Measurements from ENCODE around the gene RFLNA. TPM values are rescaled to one million over a fixed set of nuclear protein-coding genes. Genes with fewer than 3 reads are reported as not detected.

RFLNA gene
- total and polyA plus RNA-seq, 11 donors, result 0.06 to 0.63 (median 0.22) TPM; not detected in 5

DNA sequence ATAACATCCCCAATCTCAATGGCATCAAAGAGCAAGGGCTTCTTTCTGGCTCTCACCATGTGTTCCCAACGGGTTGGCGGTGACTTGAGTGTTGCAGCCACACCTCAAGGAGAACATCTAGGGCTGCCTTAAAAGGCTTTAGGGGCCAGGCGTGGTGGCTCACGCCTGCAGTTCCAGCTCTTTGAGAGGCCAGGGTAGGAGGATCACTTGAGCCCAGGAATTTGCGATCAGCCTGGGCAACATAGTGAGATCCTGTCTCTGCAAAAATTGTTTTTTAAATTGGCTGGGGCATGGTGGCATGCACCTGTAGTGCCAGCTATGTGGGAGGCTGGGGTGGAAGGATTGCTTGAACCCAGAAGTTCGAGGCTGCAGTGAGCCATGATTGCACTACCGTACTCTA is 14.9 kb downstream of the RFLNA start:
- no peak for TF ChIP-seq POLR2A (IDR thresholded peaks at IDR 0.05)
- TF ChIP-seq, protein P1, sequence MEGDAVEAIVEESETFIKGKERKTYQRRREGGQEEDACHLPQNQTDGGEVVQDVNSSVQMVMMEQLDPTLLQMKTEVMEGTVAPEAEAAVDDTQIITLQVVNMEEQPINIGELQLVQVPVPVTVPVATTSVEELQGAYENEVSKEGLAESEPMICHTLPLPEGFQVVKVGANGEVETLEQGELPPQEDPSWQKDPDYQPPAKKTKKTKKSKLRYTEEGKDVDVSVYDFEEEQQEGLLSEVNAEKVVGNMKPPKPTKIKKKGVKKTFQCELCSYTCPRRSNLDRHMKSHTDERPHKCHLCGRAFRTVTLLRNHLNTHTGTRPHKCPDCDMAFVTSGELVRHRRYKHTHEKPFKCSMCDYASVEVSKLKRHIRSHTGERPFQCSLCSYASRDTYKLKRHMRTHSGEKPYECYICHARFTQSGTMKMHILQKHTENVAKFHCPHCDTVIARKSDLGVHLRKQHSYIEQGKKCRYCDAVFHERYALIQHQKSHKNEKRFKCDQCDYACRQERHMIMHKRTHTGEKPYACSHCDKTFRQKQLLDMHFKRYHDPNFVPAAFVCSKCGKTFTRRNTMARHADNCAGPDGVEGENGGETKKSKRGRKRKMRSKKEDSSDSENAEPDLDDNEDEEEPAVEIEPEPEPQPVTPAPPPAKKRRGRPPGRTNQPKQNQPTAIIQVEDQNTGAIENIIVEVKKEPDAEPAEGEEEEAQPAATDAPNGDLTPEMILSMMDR (IDR thresholded peaks at IDR 0.05), result no peak
- DNase-seq (no peak), ATAC-seq (no peak)
- intact Hi-C loops (cut with DNase I), result loop anchor here in 2 of 10 donors (5.0 to 10.0 kb wide), 2 partner anchors 242 to 585 kb away; no protein-coding TSS in a partner anchor
- Histone ChIP-seq H3K4me1 (no peaks in the 10 kb centered on the region), H3K27ac (no peak overlapping the region), H3K9me3 (no peaks in the 10 kb centered on the region), H3K27me3 (no peaks in the 10 kb centered on the region), H3K36me3 (no peaks in the 10 kb centered on the region), H3K4me3 (no peak overlapping the region)
- 85 to 92% (median 89%) methylated on average over 7 of the region's 7 CpGs for WGBS, 4 donors

DNA sequence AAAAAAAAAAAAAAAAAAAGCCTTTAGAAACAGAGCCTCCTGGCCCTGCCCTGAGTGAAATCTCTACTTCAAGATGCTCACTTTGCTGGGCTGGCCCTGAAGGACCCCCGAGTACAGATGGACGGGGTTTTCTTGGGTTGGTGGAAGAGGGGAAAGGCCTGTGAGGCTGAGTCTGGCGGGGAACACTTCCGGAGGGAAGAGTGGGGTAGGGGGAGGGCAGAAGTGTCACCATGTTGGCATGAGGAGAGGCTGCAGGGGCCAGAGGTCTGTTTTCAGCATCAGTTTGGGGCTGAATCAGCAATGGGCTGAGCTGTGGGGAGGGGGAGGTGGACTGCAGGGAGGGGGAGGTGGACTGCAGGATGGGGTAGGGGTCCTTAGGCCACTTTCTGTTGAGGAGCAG is 15.3 kb downstream of the RFLNA start:
- no peak overlapping the region for H3K27ac ChIP-seq
- 73 to 85% (median 76%) methylated on average over 4 of the region's 4 CpGs for WGBS, 4 donors
- no peak for TF ChIP-seq POLR2A (IDR thresholded peaks at IDR 0.05)
- TF ChIP-seq, protein P1 (IDR thresholded peaks at IDR 0.05), result no peak
- intact Hi-C loops (cut with DNase I), result loop anchor here in 1 of 10 donors (10.0 kb wide), 1 partner anchor 585 kb away; no protein-coding TSS in a partner anchor
- H3K4me3 ChIP-seq, result no peak overlapping the region
- H3K4me1 ChIP-seq, result no peaks in the 10 kb centered on the region
- no peaks in the 10 kb centered on the region for H3K36me3 ChIP-seq
- DNase-seq, result no peak
- ATAC-seq, result no peak
- no peaks in the 10 kb centered on the region for H3K9me3 ChIP-seq
- H3K27me3 ChIP-seq, result no peaks in the 10 kb centered on the region

DNA sequence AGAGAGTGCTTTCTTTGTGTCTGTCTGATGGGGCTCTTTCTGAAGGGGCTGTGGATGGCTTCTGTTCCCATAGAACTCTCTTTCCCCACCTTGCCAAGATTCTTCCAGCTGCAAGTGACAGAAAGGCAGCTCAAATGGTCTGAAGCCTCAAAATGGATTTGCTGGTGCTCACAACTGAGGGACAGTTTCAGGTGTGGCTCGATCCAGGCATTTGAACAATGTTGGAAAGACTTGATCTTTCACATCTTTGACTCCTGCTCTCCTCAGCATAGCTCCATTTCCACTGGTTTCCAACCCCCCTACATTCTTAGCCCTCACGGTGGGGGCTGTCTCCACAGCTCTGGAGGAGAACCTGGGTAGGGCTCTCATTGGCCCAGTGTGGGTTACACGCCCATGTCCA is 15.9 kb downstream of the RFLNA start:
- ATAC-seq, result no peak
- Histone ChIP-seq H3K27me3 (no peaks in the 10 kb centered on the region), H3K9me3 (no peaks in the 10 kb centered on the region), H3K36me3 (no peaks in the 10 kb centered on the region), H3K4me1 (no peaks in the 10 kb centered on the region), H3K4me3 (no peak overlapping the region), H3K27ac (no peak overlapping the region)
- intact Hi-C loops (cut with DNase I), result loop anchor here in 1 of 10 donors (10.0 kb wide), 1 partner anchor 584 kb away; no protein-coding TSS in a partner anchor
- no peak for DNase-seq
- TF ChIP-seq, protein P1 (IDR thresholded peaks at IDR 0.05), result no peak
- TF ChIP-seq POLR2A (IDR thresholded peaks at IDR 0.05), result no peak
- WGBS, 4 donors, result 92 to 100% (median 97%) methylated on average over 3 of the region's 3 CpGs

DNA sequence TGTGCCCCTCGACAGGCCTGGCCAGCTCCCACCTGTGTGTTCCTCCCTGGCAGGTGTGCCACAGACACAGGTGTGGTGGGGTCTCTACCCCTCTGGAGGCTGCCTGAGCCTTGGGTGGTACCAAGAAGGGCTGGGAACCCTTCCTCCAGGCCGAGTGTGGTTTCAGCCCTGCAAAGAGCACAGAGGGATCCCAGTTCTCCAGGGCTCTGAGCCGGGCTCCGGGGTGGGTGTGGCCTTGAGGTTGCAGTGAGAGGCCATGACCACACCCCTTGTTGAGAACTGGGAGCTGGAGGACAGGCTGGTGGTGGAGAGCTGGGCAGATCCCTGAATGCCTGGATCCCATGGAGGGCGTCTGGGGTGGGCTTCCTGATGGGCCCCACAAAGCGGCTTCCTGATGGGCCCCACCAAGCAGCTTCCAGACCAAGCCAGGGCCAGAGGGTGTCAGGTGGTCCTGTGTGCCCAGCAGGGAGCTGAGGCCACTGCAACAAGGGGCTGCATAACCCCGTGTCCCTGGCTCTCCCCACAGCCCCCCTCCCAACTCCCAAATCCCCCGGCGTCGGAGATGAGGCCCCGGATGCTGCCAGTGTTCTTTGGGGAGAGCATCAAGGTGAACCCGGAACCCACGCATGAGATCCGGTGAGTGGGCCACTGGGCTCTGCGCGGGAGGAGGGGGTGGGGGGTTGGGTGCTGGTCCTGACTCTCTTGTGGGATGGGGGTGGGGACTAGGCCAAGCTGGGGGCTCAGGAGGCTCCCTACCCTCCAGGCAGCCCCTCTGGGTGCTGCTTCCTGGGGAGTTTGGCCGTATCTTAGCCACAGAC is 16.6 kb downstream of the RFLNA start:
- DNase-seq (no peak), ATAC-seq (no peak)
- TF ChIP-seq, protein P1 (IDR thresholded peaks at IDR 0.05), result no peak
- no peak for TF ChIP-seq POLR2A (IDR thresholded peaks at IDR 0.05)
- 85 to 93% (median 87%) methylated on average over 6 to 17 of the region's 17 CpGs for WGBS, 4 donors
- no peak overlapping the region for H3K27ac ChIP-seq
- no peaks in the 10 kb centered on the region for H3K9me3 ChIP-seq
- intact Hi-C loops (cut with DNase I), result loop anchor here in 1 of 10 donors (10.0 kb wide), 1 partner anchor 583 kb away; no protein-coding TSS in a partner anchor
- no peak overlapping the region for H3K4me3 ChIP-seq
- no peaks in the 10 kb centered on the region for H3K36me3 ChIP-seq
- no peaks in the 10 kb centered on the region for H3K27me3 ChIP-seq
- H3K4me1 ChIP-seq, result no peaks in the 10 kb centered on the region
